ENCODE measurements around the gene CASP2. TPM values are rescaled to one million over a fixed set of nuclear protein-coding genes. Genes with fewer than 3 reads are reported as not detected.

Gene CASP2
- total RNA-seq, 3 donors from 2014 or later: 11.7 to 24.9 (median 22.8) TPM

GRCh38 chr7:143320620-143321019 is 32.5 kb downstream of the CASP2 start:
- Histone ChIP-seq H3K27me3 (no peaks in the 10 kb centered on the region), H3K27ac (peak overlapping the region; percentile 10 to 55), H3K4me3 (no peak overlapping the region), H3K4me1 (peaks cover 0 to 4% of the 10 kb centered on the region in 2 donors), H3K36me3 (no peaks in the 10 kb centered on the region), H3K9me3 (no peaks in the 10 kb centered on the region)
- TF ChIP-seq POLR2A (IDR thresholded peaks at IDR 0.05) (no peak), CTCF (IDR thresholded peaks at IDR 0.05) (no peak), POLR2AphosphoS5 (IDR thresholded peaks at IDR 0.05) (no peak)
- intact Hi-C loops (cut with DNase I; ENCODE audit: low total_unique reads): no loop called here
- DNase-seq (ENCODE audit: low spot score in 2 of 2): peak in 1 of 2 donors; percentile 71

- H3K36me3 ChIP-seq: no peaks in the 10 kb centered on the region
- no peaks in the 10 kb centered on the region for H3K27me3 ChIP-seq
- no peak for DNase-seq (ENCODE audit: low spot score in 2 of 2)
- no peak for TF ChIP-seq POLR2A (IDR thresholded peaks at IDR 0.05)
- no peak for TF ChIP-seq CTCF (IDR thresholded peaks at IDR 0.05)
- TF ChIP-seq POLR2AphosphoS5 (IDR thresholded peaks at IDR 0.05): no peak
- peak overlapping the region in 1 of 2 donors; percentile 55 for H3K27ac ChIP-seq
- intact Hi-C loops (cut with DNase I; ENCODE audit: low total_unique reads): no loop called here
- H3K4me1 ChIP-seq: peaks cover 0 to 4% of the 10 kb centered on the region in 2 donors
- H3K9me3 ChIP-seq: no peaks in the 10 kb centered on the region
- no peak overlapping the region for H3K4me3 ChIP-seq
Measured at GRCh38 chr7:143321242-143321641, 33.1 kb downstream of the CASP2 start.

GRCh38 chr7:143321734-143322133 is 33.6 kb downstream of the CASP2 start:
- intact Hi-C loops (cut with DNase I; ENCODE audit: low total_unique reads): no loop called here
- no peak for DNase-seq (ENCODE audit: low spot score in 2 of 2)
- H3K27ac ChIP-seq: peak overlapping the region in 1 of 2 donors; percentile 55

GRCh38 chr7:143322760-143323633 is 34.8 kb downstream of the CASP2 start:
- H3K4me3 ChIP-seq: no peak overlapping the region
- peak overlapping the region; percentile 48 to 74 for H3K27ac ChIP-seq
- H3K36me3 ChIP-seq: no peaks in the 10 kb centered on the region
- intact Hi-C loops (cut with DNase I; ENCODE audit: low total_unique reads): no loop called here
- TF ChIP-seq CTCF (IDR thresholded peaks at IDR 0.05) (no peak), POLR2A (IDR thresholded peaks at IDR 0.05) (no peak), POLR2AphosphoS5 (IDR thresholded peaks at IDR 0.05) (no peak)
- H3K9me3 ChIP-seq: no peaks in the 10 kb centered on the region
- H3K27me3 ChIP-seq: no peaks in the 10 kb centered on the region
- peaks cover 0 to 4% of the 10 kb centered on the region in 2 donors for H3K4me1 ChIP-seq
- no peak for DNase-seq (ENCODE audit: low spot score in 2 of 2)

More at GRCh38 chr7:143321734-143322133, 33.6 kb downstream of the CASP2 start:
- no peak overlapping the region for H3K4me3 ChIP-seq
- H3K27me3 ChIP-seq: no peaks in the 10 kb centered on the region
- H3K36me3 ChIP-seq: no peaks in the 10 kb centered on the region
- TF ChIP-seq POLR2AphosphoS5 (IDR thresholded peaks at IDR 0.05): no peak
- TF ChIP-seq CTCF (IDR thresholded peaks at IDR 0.05): no peak
- TF ChIP-seq POLR2A (IDR thresholded peaks at IDR 0.05): no peak
- H3K4me1 ChIP-seq: peaks cover 0 to 4% of the 10 kb centered on the region in 2 donors
- no peaks in the 10 kb centered on the region for H3K9me3 ChIP-seq

GRCh38 chr7:143323653-143324052 is 35.5 kb downstream of the CASP2 start:
- H3K9me3 ChIP-seq: no peaks in the 10 kb centered on the region
- no peaks in the 10 kb centered on the region for H3K27me3 ChIP-seq
- peak overlapping the region in 1 of 2 donors; percentile 74 for H3K27ac ChIP-seq
- H3K4me1 ChIP-seq: peaks cover 0 to 4% of the 10 kb centered on the region in 2 donors
- intact Hi-C loops (cut with DNase I; ENCODE audit: low total_unique reads): no loop called here
- no peak for TF ChIP-seq POLR2A (IDR thresholded peaks at IDR 0.05)
- no peak overlapping the region for H3K4me3 ChIP-seq
- DNase-seq (ENCODE audit: low spot score in 2 of 2): no peak
- H3K36me3 ChIP-seq: no peaks in the 10 kb centered on the region

Data from breast epithelium (tissue), 4 donors.